GF-D8 (cell line): Measurements from ENCODE around the gene PPFIA2.
"Not testable (repeated sequence)": the region's sequence is repeated elsewhere in the genome, so short reads cannot be mapped to it uniquely, and the experiment has no call there.

ENCODE experiments used
- DNase-seq: peaks from one replicate; lab custom pipeline; 2025; lab: John Stamatoyannopoulos, UW

Gene PPFIA2

GRCh38 chr12:81261508-81262207 is 497.5 kb downstream of the PPFIA2 start:
- no peak for DNase-seq

- no peak for DNase-seq
Observed at GRCh38 chr12:81259360-81259759, 499.8 kb downstream of the PPFIA2 start.

GRCh38 chr12:81257947-81258551 is 501.1 kb downstream of the PPFIA2 start:
- DNase-seq = peak; percentile 9

GRCh38 chr12:81255947-81256346 is 503.2 kb downstream of the PPFIA2 start:
- no peak for DNase-seq

- DNase-seq = no peak
Observed at GRCh38 chr12:81255456-81255855, 503.7 kb downstream of the PPFIA2 start.

- DNase-seq = no peak
Observed at GRCh38 chr12:81253360-81253759, 505.8 kb downstream of the PPFIA2 start.

GRCh38 chr12:81252228-81252627 is 506.9 kb downstream of the PPFIA2 start:
- DNase-seq = no peak

- no peak for DNase-seq
Observed at GRCh38 chr12:81249976-81250375, 509.2 kb downstream of the PPFIA2 start.

GRCh38 chr12:81245907-81246570 is 513.1 kb downstream of the PPFIA2 start:
- no peak for DNase-seq

- DNase-seq = no peak
Observed at GRCh38 chr12:81245458-81245857, 513.7 kb downstream of the PPFIA2 start.

GRCh38 chr12:81231574-81232368 is 527.4 kb downstream of the PPFIA2 start:
- DNase-seq = no peak

- no peak for DNase-seq
Observed at GRCh38 chr12:81229759-81230158, 529.4 kb downstream of the PPFIA2 start.

- no peak for DNase-seq
Observed at GRCh38 chr12:81224626-81225025, 534.5 kb downstream of the PPFIA2 start.

GRCh38 chr12:81222846-81223592 is 536.1 kb downstream of the PPFIA2 start:
- DNase-seq = no peak

GRCh38 chr12:81221681-81222080 is 537.5 kb downstream of the PPFIA2 start:
- DNase-seq = no peak

- DNase-seq = no peak
Observed at GRCh38 chr12:81216739-81217138, 542.4 kb downstream of the PPFIA2 start.

GRCh38 chr12:81212996-81213696 is 546.0 kb downstream of the PPFIA2 start:
- no peak for DNase-seq

GRCh38 chr12:81211306-81211705 is 547.8 kb downstream of the PPFIA2 start:
- DNase-seq = no peak

- not testable (repeated sequence) for DNase-seq
Observed at GRCh38 chr12:81209772-81210225, 549.4 kb downstream of the PPFIA2 start.

GRCh38 chr12:81209012-81209411 is 550.1 kb downstream of the PPFIA2 start:
- no peak for DNase-seq
